A549 (cell line): ENCODE measurements around the gene ADH1A.
"Not testable (repeated sequence)": the region's sequence is repeated elsewhere in the genome, so short reads cannot be mapped to it uniquely, and the experiment has no call there.

ENCODE experiments used
- CTCF ChIP-seq: fragments of >200 bp; sonication (Bioruptor Twin); formaldehyde crosslinking; IDR thresholded peaks from 3 replicates; pipeline ENCODE4 v1.5.1; 2016
- JUN ChIP-seq, 2 experiments: fragments of >200 bp; sonication (Bioruptor Twin); formaldehyde crosslinking; IDR thresholded peaks; 2 replicates in 1 of 2; 3 replicates in 1 of 2; pipeline ENCODE4 v1.6.1; 2016 to 2017
- KDM1A ChIP-seq: fragments of 200-600 bp; sonication (generic); IDR thresholded peaks from 2 replicates; pipeline ENCODE4 v1.6.1; 2016; ENCODE audit warnings: low read depth, mild to moderate bottlenecking

GRCh38 chr4:99227646-99228045 lies 63.1 kb downstream of the ADH1A start:
- not testable (repeated sequence) for TF ChIP-seq KDM1A; CTCF; JUN (IDR thresholded peaks at IDR 0.05)
